DND-41 (cell line): Measurements from ENCODE around the gene DHCR24.
"Not testable (repeated sequence)": the region's sequence is repeated elsewhere in the genome, so short reads cannot be mapped to it uniquely, and the experiment has no call there.

ENCODE experiments used
- ATAC-seq: fragments of 200-7000 bp; cut with Tn5 transposase; 3 replicates; pipeline ENCODE4 v1.9.1; 2021; ENCODE audit warnings: low read depth; ENCODE audit not compliant: insufficient read depth
- DNase-seq: peaks from one replicate; pipeline ENCODE4 v3.0.0-alpha.2; 2020
- H2AFZ ChIP-seq: 2 replicates; pipeline ENCODE4 v1.6.0; 2012; ENCODE audit warnings: low read depth, low read length
- H3K27ac ChIP-seq: 2 replicates; pipeline ENCODE4 v1.5.1; 2012; ENCODE audit warnings: low read length, inconsistent platforms
- H3K27me3 ChIP-seq: fragments of 200-600 bp; sonication (generic); 2 replicates; pipeline ENCODE4 v1.6.0; 2012; ENCODE audit warnings: low read length, mild to moderate bottlenecking, inconsistent platforms; ENCODE audit not compliant: insufficient read depth, poor library complexity
- H3K36me3 ChIP-seq: 2 replicates; pipeline ENCODE4 v1.5.1; 2012; ENCODE audit warnings: low read length, inconsistent platforms; ENCODE audit not compliant: insufficient read depth
- H3K4me1 ChIP-seq: 2 replicates; pipeline ENCODE4 v1.5.1; 2012; ENCODE audit warnings: mild to moderate bottlenecking, low read length; ENCODE audit not compliant: insufficient read depth
- H3K4me2 ChIP-seq: 2 replicates; pipeline ENCODE4 v1.6.0; 2012; ENCODE audit warnings: mild to moderate bottlenecking, moderate library complexity, low read length, inconsistent platforms; ENCODE audit not compliant: insufficient read depth
- H3K4me3 ChIP-seq, 2 experiments: fragments of 200-600 bp in 1 of 2; shearing (Covaris generic) in 1 of 2; 2 replicates each; pipeline ENCODE4 v1.5.1; 2012 to 2016; ENCODE audit warnings: inconsistent platforms in 2 of 2, low read length in 2 of 2, mild to moderate bottlenecking in 2 of 2, low read depth in 1 of 2, moderate library complexity in 1 of 2
- H3K79me2 ChIP-seq: 2 replicates; pipeline ENCODE4 v1.6.0; 2012; ENCODE audit warnings: low read length, inconsistent platforms; ENCODE audit not compliant: insufficient read depth
- H3K9ac ChIP-seq: 2 replicates; pipeline ENCODE4 v1.6.0; 2012; ENCODE audit warnings: low read depth, mild to moderate bottlenecking, inconsistent platforms, low read length, moderate library complexity
- H3K9me3 ChIP-seq: 2 replicates; pipeline ENCODE4 v1.5.1; 2012; ENCODE audit warnings: low read length, moderate library complexity, mild to moderate bottlenecking, inconsistent platforms; ENCODE audit not compliant: insufficient read depth, severe bottlenecking
- H4K20me1 ChIP-seq: 2 replicates; pipeline ENCODE4 v1.6.0; 2012; ENCODE audit warnings: low read length; ENCODE audit not compliant: insufficient read depth
- EZH2 ChIP-seq: IDR thresholded peaks from 3 replicates; pipeline ENCODE4 v1.6.1; 2012; ENCODE audit warnings: borderline replicate concordance, low read depth, mild to moderate bottlenecking, moderate library complexity, low read length, inconsistent platforms; ENCODE audit not compliant: severe bottlenecking
- TF ChIP-seq, protein P1 (sequence below): IDR thresholded peaks from 2 replicates; pipeline ENCODE4 v1.5.1; 2012; ENCODE audit warnings: borderline replicate concordance, low read length, moderate library complexity, mild to moderate bottlenecking; ENCODE audit not compliant: poor library complexity, severe bottlenecking; ENCODE audit errors: extremely low read depth

DHCR24 gene

GRCh38 chr1:54883349-54884102 is 3.5 kb downstream of the DHCR24 start:
- Histone ChIP-seq H3K4me1 (peaks cover 58% of the 10 kb centered on the region), H4K20me1 (peaks cover 47% of the 10 kb centered on the region), H3K27ac (peak overlapping the region; percentile 98; the same call in 1 of the 2 replicates), H3K9me3 (no peaks in the 10 kb centered on the region), H3K4me3 (peak overlapping the region in 1 of 2 experiments; percentile 97; a peak in 2 of 4 replicates), H3K79me2 (peaks cover 89% of the 10 kb centered on the region), H3K36me3 (peaks cover 77% of the 10 kb centered on the region), H3K4me2 (peak overlapping the region; percentile 80), H2AFZ (no peak overlapping the region), H3K9ac (peak overlapping the region; percentile 15; the same call in 1 of the 2 replicates), H3K27me3 (no peaks in the 10 kb centered on the region)
- no peak for DNase-seq
- TF ChIP-seq, protein P1, sequence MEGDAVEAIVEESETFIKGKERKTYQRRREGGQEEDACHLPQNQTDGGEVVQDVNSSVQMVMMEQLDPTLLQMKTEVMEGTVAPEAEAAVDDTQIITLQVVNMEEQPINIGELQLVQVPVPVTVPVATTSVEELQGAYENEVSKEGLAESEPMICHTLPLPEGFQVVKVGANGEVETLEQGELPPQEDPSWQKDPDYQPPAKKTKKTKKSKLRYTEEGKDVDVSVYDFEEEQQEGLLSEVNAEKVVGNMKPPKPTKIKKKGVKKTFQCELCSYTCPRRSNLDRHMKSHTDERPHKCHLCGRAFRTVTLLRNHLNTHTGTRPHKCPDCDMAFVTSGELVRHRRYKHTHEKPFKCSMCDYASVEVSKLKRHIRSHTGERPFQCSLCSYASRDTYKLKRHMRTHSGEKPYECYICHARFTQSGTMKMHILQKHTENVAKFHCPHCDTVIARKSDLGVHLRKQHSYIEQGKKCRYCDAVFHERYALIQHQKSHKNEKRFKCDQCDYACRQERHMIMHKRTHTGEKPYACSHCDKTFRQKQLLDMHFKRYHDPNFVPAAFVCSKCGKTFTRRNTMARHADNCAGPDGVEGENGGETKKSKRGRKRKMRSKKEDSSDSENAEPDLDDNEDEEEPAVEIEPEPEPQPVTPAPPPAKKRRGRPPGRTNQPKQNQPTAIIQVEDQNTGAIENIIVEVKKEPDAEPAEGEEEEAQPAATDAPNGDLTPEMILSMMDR, result no peak
- TF ChIP-seq EZH2, result no peak
- no peak for ATAC-seq

DNA sequence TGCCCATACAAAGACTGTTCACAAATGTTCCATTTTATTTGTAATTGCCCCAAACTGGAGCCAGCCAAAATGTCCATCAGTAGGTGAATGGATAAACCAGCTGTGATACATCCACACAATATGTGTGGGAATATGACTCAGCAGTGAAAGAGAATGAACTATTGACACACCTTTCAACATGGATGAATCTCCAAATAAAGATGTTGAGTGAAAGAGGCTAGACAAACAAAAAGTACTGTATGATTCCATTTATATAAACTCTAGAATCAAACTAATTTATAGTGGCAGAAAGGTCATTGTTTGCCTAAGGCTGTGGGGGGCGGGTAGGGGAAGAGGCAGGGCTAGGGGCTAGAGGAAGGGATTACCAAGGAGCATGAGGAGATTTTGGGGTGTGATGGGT is 4.5 kb downstream of the DHCR24 start:
- no peak overlapping the region for H3K27ac ChIP-seq
- no peaks in the 10 kb centered on the region for H3K9me3 ChIP-seq
- no peak for ATAC-seq

GRCh38 chr1:54881604-54882003 is 5.4 kb downstream of the DHCR24 start:
- peaks cover 59% of the 10 kb centered on the region for H4K20me1 ChIP-seq
- not testable (repeated sequence) for H3K27me3 ChIP-seq, H2AFZ ChIP-seq, H3K27ac ChIP-seq, H3K9ac ChIP-seq, ATAC-seq, H3K9me3 ChIP-seq, DNase-seq
- peaks cover 98% of the 10 kb centered on the region for H3K79me2 ChIP-seq
- H3K36me3 ChIP-seq, result peaks cover 94% of the 10 kb centered on the region
- H3K4me1 ChIP-seq, result peaks cover 47% of the 10 kb centered on the region
- H3K4me2 ChIP-seq, result peak overlapping the region; percentile 31; the same call in 1 of the 2 replicates
- 0 out of 4 replicates have a peak overlapping the region, but pooled peaks of 1 of the 2 experiments have one; percentile 12 for H3K4me3 ChIP-seq

More for the DNA sequence above, 4.5 kb downstream of the DHCR24 start:
- H3K79me2 ChIP-seq, result peaks cover 96% of the 10 kb centered on the region
- no peaks in the 10 kb centered on the region for H3K27me3 ChIP-seq
- no peak overlapping the region for H3K9ac ChIP-seq
- H3K4me2 ChIP-seq, result peak overlapping the region; percentile 80; the same call in 1 of the 2 replicates
- H4K20me1 ChIP-seq, result peaks cover 51% of the 10 kb centered on the region
- no peak overlapping the region for H2AFZ ChIP-seq
- no peak for TF ChIP-seq EZH2
- TF ChIP-seq, protein P1, result no peak
- peak overlapping the region in 1 of 2 experiments; percentile 19; a peak in 1 of 4 replicates for H3K4me3 ChIP-seq
- H3K36me3 ChIP-seq, result peaks cover 85% of the 10 kb centered on the region
- H3K4me1 ChIP-seq, result peaks cover 49% of the 10 kb centered on the region
- no peak for DNase-seq

GRCh38 chr1:54879872-54880271 is 7.1 kb downstream of the DHCR24 start:
- H3K4me2 ChIP-seq, result peak overlapping the region; percentile 34; the same call in 1 of the 2 replicates
- no peaks in the 10 kb centered on the region for H3K9me3 ChIP-seq
- H3K27ac ChIP-seq, result no peak overlapping the region
- H3K27me3 ChIP-seq, result no peaks in the 10 kb centered on the region
- no peak overlapping the region for H3K9ac ChIP-seq
- no peak for DNase-seq
- no peak overlapping the region for H3K4me3 ChIP-seq
- H3K36me3 ChIP-seq, result peaks cover 96% of the 10 kb centered on the region
- peaks cover 32% of the 10 kb centered on the region for H3K4me1 ChIP-seq
- H2AFZ ChIP-seq, result no peak overlapping the region
- H3K79me2 ChIP-seq, result peaks cover 86% of the 10 kb centered on the region
- peaks cover 54% of the 10 kb centered on the region for H4K20me1 ChIP-seq
- no peak for ATAC-seq
- TF ChIP-seq, protein P1, result no peak
- no peak for TF ChIP-seq EZH2
